IPS DF 4.7 (cell line): Measurements from ENCODE around the gene ZFP14.
A peak's percentile ranks its signal among the peaks of the same experiment; 100 is the strongest.
"Not testable (repeated sequence)": the region's sequence is repeated elsewhere in the genome, so short reads cannot be mapped to it uniquely, and the experiment has no call there.

ENCODE experiments used
- DNase-seq: peaks from one replicate; pipeline ENCODE4 v3.0.0-alpha.2; 2013; ENCODE audit warnings: low spot score; ENCODE audit errors: extremely low read depth

ZFP14 gene

DNA sequence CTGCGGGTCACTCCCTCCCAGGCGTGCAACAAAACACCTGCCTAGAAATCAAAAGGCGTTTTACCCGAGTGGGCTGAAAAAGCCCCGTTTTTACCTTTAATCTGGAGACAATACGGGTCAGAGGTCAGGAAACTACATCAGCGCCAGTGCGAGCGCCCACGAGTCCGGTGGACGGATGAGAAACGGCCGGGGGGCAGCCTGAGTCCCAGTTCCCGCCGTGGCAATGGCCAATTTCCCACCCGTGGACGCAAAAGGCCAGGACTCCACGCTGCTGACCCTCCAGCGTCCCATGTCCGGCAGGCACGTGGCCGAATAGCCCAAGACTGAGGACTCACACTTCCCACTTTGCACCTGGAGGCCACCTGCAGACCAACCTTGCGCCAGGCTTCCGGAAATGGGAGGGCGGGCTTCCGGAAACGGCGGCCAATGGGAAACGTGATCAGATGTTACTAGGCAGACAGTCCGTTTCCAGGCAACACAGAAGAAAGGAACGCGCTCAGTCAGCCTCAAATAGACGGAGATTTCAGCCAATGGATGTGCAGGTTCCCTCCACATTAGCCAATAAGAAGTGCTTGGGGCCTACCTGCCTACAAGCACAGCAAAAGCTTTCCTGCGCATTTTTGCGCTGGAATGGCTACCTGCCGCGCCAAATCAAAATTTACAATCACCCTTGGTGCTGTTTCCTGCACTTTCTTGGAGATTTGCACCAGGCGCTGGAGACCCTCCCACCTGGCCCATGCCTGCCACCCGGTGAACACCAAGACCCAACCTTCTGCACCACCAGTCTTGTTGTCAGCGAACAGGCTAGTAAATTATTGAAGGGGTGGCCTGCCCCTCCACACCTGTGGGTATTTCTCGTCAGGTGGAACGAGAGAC is 47.4 kb downstream of the ZFP14 start:
- DNase-seq: peak; percentile 98

DNA sequence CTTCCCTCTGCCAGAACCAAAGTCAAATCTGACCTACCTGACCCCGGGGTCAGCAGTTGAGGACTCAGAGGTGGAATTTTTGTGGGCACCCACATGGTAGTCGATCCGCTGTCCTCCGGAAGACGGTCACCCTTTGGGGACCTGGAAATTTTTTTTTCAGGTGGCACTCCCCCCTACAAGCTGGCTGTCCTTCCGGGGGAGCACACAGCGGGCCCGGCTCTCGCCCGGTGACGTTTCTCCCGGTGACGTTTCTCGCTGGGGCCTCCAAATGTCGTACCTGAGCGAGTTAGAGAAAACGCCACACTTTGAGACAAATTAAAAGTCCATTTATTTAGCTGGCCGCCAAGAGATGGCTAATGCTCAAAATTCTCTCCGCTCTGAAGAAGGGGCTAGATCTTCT is 48.8 kb downstream of the ZFP14 start:
- DNase-seq: no peak

DNA sequence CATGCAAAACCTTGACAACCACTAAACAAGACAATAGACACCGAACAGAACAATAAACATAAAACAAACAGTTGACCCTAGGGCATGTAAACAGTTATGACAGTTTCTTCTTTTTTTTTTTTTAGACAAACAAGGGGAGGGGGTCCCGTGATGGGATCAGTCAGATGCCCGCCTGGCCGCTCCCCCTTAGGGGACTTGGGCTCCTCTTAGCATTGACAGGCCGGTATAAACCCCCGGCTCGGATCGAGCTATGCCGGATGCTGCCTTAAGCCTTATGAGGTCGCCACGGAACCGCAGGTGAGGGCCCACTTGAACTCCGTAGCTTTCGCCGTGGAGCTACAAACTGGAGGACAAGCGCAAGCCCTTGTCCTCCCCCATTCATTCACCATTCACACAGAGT is 49.5 kb downstream of the ZFP14 start:
- not testable (repeated sequence) for DNase-seq

DNA sequence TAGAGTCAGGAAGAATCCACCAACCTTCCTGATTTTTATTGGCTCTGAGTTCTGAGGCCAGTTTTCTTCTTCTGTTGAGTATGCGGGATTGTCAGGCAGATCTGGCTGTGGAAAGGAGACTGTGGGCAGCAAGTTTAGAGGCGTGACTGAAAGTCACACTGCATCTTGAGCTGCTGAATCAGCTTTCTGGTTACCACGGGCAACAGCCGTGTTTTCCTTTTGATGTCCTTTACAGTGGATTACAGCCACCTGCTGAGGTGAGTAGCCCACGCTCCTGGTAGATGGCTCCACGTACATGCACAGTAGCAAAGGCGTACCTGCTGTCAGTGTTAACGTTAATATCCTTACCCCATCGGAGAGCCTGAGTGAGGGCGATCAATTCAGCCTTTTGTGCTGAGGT is 52.4 kb downstream of the ZFP14 start:
- DNase-seq: not testable (repeated sequence)

DNA sequence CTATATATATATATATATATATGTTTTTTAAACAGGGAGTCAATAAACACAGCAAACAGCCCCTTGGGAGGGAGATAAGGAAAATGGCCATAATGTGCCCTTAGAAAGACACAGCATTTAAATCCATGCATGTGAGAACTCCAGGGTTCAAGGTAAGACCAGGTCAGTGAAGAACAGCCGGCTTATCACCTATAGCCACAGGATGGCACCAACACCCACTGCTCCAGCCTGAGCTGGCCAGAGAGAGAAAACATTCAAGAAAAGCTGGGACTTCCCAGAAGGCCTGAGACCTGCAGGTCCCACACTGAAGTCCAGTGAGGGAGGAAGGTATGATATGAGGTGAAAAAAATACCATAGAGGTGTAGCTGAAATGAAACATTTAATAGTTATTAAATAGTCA is 63.8 kb downstream of the ZFP14 start:
- not testable (repeated sequence) for DNase-seq

DNA sequence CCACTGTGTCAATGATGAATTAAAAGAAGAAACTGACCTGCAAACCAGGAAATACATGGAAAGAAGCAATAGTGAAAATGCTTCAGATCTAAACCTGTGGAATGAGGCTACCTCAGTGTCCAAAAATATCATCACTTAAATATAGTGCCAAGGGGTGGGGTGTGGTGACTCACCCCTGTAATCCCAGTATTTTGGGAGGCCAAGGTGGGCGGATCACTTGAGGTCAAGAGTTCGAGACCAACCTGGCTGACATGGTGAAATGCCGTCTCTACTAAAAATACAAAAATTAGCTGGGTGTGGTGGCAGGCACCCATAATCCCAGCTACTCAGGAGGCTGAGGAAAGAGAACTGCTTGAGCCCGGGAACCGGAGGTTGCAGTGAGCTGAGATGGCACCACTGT is 64.9 kb downstream of the ZFP14 start:
- not testable (repeated sequence) for DNase-seq

DNA sequence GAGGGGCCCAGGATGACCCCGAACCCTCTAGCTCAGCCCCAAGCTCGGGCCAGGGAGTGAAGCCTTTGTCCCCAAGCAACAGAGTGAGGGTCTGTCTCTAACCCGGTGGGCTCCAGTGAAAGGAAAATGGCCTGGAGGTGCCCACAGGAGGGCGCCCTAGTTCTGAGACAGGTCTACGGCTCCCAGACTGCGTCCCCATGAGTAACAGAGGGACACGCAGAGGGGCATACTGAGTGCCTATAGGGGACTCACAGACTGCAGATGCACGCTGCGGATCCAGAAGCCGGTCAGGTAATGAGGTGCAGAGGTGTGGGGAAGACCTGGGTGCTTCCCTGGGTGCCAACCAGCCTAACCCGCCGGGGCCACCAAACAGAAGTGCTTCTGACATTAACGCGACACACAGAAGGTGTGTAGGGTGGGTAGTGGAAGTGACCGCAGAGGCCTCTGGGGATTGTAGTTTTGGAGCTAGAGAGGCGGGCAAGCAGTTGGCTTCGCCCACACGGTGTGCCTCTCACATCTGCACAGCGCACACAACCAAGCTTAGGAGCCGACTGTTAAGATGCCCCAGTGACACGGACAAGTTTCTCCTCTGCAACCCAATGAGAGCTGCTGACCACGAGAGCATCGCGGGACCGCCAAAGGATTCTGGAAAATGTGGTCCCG is 67.8 kb downstream of the ZFP14 start:
- DNase-seq: not testable (repeated sequence)

DNA sequence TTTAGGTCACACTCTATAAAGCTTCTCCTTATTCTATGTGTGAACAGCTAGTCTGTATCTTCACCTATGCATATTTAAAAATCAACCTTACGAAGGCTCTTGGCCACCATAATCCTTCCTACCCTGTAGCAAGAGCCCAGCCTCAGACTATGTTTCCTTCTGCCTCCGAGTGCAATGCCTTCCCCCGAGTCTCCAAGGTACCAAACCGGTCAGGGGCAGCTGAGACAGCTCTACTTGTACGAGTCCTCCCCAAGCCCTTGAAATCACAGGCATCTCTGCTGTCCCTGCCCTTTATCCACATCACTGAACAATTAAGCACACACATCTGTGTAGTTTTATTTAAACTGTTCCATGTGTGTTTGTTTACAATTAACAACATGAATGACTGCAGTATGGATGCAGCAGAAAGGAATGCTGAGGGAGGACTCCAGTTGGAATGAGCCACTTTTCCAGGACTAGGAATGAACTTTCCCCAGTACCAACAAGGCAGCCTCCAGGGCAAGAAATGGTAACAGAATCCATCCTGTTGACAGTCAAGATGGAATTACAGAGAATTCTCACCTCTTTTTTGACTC is 68.5 kb downstream of the ZFP14 start:
- DNase-seq: not testable (repeated sequence)

DNA sequence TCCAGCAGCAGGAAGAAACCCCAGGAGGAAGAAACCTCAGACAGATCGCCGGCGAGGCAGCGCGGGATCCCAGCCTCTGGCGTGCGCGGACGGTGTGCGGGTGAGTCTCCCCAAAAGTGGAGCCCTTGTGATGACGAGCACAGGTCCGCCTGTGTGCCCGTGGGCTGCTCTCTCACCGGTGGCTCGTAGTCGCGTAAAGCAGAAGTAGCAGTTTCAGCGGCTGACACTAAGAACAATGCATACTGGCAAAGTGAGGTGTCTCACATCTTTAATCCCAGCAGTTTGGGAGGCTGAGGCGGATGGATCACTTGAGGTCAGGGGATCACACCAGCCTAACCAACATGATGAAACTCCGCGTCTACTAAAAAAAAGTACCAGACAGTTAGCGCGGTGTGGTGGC is 69.2 kb downstream of the ZFP14 start:
- DNase-seq: not testable (repeated sequence)

DNA sequence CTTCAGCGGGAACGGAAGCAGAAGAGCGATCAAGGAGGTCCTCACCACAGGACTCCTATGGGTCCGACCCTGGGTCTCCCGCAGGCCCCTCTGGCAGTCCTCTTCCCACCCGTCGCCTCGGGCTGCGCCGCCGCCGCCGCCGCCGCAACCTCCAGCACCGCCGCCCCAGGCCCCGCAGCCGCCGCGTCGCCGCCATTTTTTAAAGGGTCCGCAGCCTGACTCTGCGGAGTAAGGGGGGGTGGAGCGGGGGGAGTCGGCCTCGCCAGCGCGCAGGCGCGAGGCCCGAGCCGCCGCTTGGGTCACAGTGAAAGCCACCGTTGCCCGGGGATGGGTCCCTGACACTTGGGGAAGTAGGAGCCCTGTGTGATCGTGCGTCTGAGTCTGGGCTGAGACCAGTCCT is 69.7 kb downstream of the ZFP14 start:
- DNase-seq: not testable (repeated sequence)

DNA sequence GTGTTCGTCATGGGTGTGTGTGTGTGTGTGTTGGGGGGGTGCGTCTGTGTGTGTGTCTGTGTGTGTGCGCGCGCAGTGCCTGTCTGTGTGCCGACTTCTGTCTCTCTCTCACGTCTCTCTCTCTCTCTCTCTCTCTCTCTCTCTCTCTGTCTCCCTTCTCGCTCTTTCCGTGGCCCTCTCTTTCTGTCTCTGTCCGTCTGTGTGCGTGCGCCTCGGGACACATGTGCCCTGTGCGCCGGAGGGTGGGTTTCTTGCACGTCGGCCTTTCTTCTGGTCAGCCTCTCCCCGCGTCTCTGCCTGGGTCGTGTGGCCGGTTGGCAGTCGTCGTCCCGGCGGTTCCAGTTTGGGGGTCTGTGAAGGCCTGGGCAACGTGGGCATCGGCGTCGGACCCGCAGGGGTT is 86.7 kb downstream of the ZFP14 start:
- DNase-seq: not testable (repeated sequence)
